A673 (cell line): ENCODE measurements around the gene FRAS1. TPM values are rescaled to one million over a fixed set of nuclear protein-coding genes. Genes with fewer than 3 reads are reported as not detected.

Source experiments
- BruUV-seq: library from RNA; stranded (reverse); fragments of 400-500 nt; replicated peaks from 2 replicates; lab custom pipeline; 2021; lab: Mats Ljungman, UMichigan
- CTCF ChIA-PET: fragments of 300-600 bp; sonication (Branson Sonifier 250); formaldehyde crosslinking; loops from one replicate; lab custom pipeline; 2022; ENCODE audit warnings: antibody characterized with exemption; lab: Charles Lee
- POLR2A ChIA-PET: fragments of 300-600 bp; sonication (Branson Sonifier 250); formaldehyde crosslinking; loops from one replicate; lab custom pipeline; 2022; ENCODE audit warnings: antibody characterized with exemption; ENCODE audit not compliant: low non-redundant PET; lab: Charles Lee
- DNase-seq: peaks from one replicate; pipeline ENCODE4 v3.0.0-alpha.2; 2015; ENCODE audit warnings: low spot score
- H3K27ac ChIP-seq: fragments of 200-600 bp; sonication (generic); 2 replicates; pipeline ENCODE4 v1.5.1; 2016; ENCODE audit warnings: mixed run types, low read depth, mild to moderate bottlenecking, mixed read lengths, antibody characterized with exemption, low read length; ENCODE audit not compliant: poor library complexity, severe bottlenecking
- H3K27me3 ChIP-seq: fragments of 200-600 bp; sonication (generic); replicated peaks from 2 replicates; pipeline ENCODE4 v1.6.1; 2017; ENCODE audit warnings: mixed run types, low read depth, mild to moderate bottlenecking, mixed read lengths, antibody characterized with exemption, low read length; ENCODE audit not compliant: insufficient read depth, poor library complexity
- H3K36me3 ChIP-seq: fragments of 200-600 bp; sonication (generic); 2 replicates; pipeline ENCODE4 v1.6.1; 2016; ENCODE audit warnings: mixed run types, mild to moderate bottlenecking, mixed read lengths, antibody characterized with exemption, low read length; ENCODE audit not compliant: insufficient read depth, poor library complexity, severe bottlenecking
- H3K4me1 ChIP-seq: fragments of 200-600 bp; sonication (generic); 2 replicates; pipeline ENCODE4 v1.6.1; 2017; ENCODE audit warnings: mixed run types, mild to moderate bottlenecking, mixed read lengths, antibody characterized with exemption, low read length; ENCODE audit not compliant: insufficient read depth, poor library complexity, severe bottlenecking
- H3K4me3 ChIP-seq: fragments of 200-600 bp; sonication (generic); 2 replicates; pipeline ENCODE4 v1.5.1; 2016; ENCODE audit warnings: low read depth, mixed run types, mild to moderate bottlenecking, mixed read lengths, low read length; ENCODE audit not compliant: poor library complexity, severe bottlenecking
- H3K9me3 ChIP-seq: fragments of 200-600 bp; sonication (generic); 2 replicates; pipeline ENCODE4 v1.6.1; 2016; ENCODE audit warnings: mixed run types, low read depth, mild to moderate bottlenecking, mixed read lengths, antibody characterized with exemption, low read length; ENCODE audit not compliant: poor library complexity, severe bottlenecking
- CTCF ChIP-seq: fragments of 300-800, 200-600 bp; sonication (generic); conservative IDR thresholded peaks from 2 replicates; pipeline ENCODE4 v1.5.1; 2017; ENCODE audit warnings: low read depth, mild to moderate bottlenecking, antibody characterized with exemption, low read length, moderate library complexity, mixed read lengths
- EZH2 ChIP-seq: fragments of 200-600 bp; sonication (generic); IDR thresholded peaks from 2 replicates; pipeline ENCODE4 v1.6.1; 2017; ENCODE audit warnings: borderline replicate concordance, low read depth, mild to moderate bottlenecking, mixed read lengths, antibody characterized with exemption, low read length; ENCODE audit not compliant: poor library complexity, severe bottlenecking
- intact Hi-C: fragments of 100-400 bp; cut with micrococcal nuclease; formaldehyde crosslinking; loops from one replicate; pipeline ENCODE4 v1.10.0; 2022; ENCODE audit not compliant: unreplicated experiment
- total RNA-seq: library from RNA; stranded (reverse); gene quantifications from 2 replicates; pipeline ENCODE4 v1.2.3, GENCODE V29; 2021

FRAS1 gene
- total RNA-seq, 1 experiment from 2014 or later, result 0.06 TPM

DNA sequence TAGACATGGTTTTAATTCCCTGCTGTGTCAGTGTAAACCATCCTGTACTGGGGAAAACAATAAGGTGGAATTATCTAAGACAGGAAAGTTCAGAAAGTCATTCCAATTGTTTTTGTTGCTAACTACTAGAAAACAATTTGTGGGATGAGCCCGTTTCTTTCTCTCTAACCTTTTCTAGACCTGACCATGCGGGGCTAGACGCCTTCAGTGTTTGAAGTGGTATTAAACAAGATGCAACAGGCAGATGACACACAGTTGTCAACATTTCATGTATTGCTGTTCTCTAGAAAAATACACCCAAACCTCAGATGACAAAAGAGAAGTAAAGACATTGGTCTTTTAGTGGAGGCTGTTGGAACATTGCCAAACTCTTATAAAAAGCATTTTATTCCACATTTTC is 105.7 kb downstream of the FRAS1 start:
- BruUV-seq, result no TSS peak
- no peak for TF ChIP-seq EZH2
- TF ChIP-seq CTCF, result no peak
- POLR2A ChIA-PET, result no interaction called here
- intact Hi-C loops, result no loop called here
- H3K27me3 ChIP-seq, result no peaks in the 10 kb centered on the region
- no peak for DNase-seq
- no peak overlapping the region for H3K27ac ChIP-seq
- CTCF ChIA-PET, result no interaction called here
- no peaks in the 10 kb centered on the region for H3K9me3 ChIP-seq
- H3K4me3 ChIP-seq, result no peak overlapping the region
- no peaks in the 10 kb centered on the region for H3K4me1 ChIP-seq
- no peaks in the 10 kb centered on the region for H3K36me3 ChIP-seq

GRCh38 chr4:78165758-78166157 is 108.6 kb downstream of the FRAS1 start:
- no peak overlapping the region for H3K27ac ChIP-seq
- POLR2A ChIA-PET, result no interaction called here
- H3K36me3 ChIP-seq, result no peaks in the 10 kb centered on the region
- no peak for TF ChIP-seq CTCF
- TF ChIP-seq EZH2, result no peak
- H3K27me3 ChIP-seq, result no peaks in the 10 kb centered on the region
- intact Hi-C loops, result no loop called here
- no peaks in the 10 kb centered on the region for H3K4me1 ChIP-seq
- no TSS peak for BruUV-seq
- CTCF ChIA-PET, result no interaction called here
- H3K9me3 ChIP-seq, result no peaks in the 10 kb centered on the region
- H3K4me3 ChIP-seq, result no peak overlapping the region
- DNase-seq, result no peak

DNA sequence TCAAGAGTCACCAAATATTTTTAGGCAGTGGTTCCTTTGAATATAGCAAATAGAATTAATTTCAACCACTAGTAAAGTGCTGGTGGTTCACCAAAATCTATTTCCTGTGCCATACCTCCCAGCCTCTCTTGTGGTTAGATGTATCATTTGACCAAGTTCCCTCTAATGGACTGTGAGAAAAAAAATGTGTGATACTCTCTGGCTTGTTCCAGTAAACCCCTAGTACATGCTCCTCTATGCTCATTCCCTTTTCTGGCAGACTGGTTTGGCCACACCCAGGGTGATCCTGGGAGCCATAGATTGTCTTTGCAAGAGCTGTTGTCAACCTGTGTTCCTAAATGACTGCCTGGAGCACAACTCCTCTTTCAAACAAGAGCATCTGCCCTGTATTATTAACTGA is 109.5 kb downstream of the FRAS1 start:
- intact Hi-C loops, result no loop called here
- BruUV-seq, result no TSS peak
- no peak overlapping the region for H3K27ac ChIP-seq
- ChIA-PET POLR2A (no interaction called here), CTCF (no interaction called here)
- H3K27me3 ChIP-seq, result no peaks in the 10 kb centered on the region
- H3K9me3 ChIP-seq, result no peaks in the 10 kb centered on the region
- no peak overlapping the region for H3K4me3 ChIP-seq
- no peak for TF ChIP-seq EZH2
- no peak for TF ChIP-seq CTCF
- no peak for DNase-seq
- no peaks in the 10 kb centered on the region for H3K36me3 ChIP-seq
- H3K4me1 ChIP-seq, result no peaks in the 10 kb centered on the region

DNA sequence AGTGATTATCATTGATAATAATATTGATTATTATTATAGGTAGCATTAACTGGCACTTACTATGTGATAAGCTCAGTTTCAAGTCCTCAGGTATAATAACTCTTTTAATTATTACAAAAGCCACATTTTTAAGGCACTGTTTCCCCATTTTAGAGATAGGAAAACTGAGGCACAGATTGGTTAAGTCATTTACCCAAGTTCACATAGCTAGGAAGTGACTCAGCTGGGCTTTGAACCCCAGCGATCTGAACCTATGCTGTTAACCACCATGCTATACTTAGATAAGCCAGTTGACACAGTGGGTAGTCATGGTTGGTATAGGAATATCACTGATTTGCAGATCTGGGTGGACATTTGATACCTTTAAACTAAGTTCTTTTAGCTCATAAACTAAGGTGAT is 110.4 kb downstream of the FRAS1 start:
- Histone ChIP-seq H3K4me3 (no peak overlapping the region), H3K9me3 (no peaks in the 10 kb centered on the region), H3K4me1 (no peaks in the 10 kb centered on the region), H3K27me3 (no peaks in the 10 kb centered on the region), H3K36me3 (no peaks in the 10 kb centered on the region), H3K27ac (no peak overlapping the region)
- TF ChIP-seq CTCF (no peak), EZH2 (no peak)
- CTCF ChIA-PET, result no interaction called here
- BruUV-seq, result no TSS peak
- intact Hi-C loops, result no loop called here
- DNase-seq, result no peak
- POLR2A ChIA-PET, result no interaction called here
